Adrenal gland (tissue), 12 donors: Measurements from ENCODE around the gene METTL24. TPM values are rescaled to one million over a fixed set of nuclear protein-coding genes. Genes with fewer than 3 reads are reported as not detected.

Source experiments
- DNase-seq, 7 donors: peaks; one replicate each; pipeline ENCODE4 v3.0.0-alpha.2; 2019 to 2020
- H3K27ac ChIP-seq, 5 donors: fragments of 200-600 bp; sonication (generic) in 4 of 5; 1 replicate in 3 of 5; 2 replicates in 2 of 5; pipeline versions ENCODE4 v1.5.1 to v1.8.0; 2016 to 2020; ENCODE audit warnings: mild to moderate bottlenecking in 1 of 5
- H3K27me3 ChIP-seq: fragments of 200-600 bp; 2 replicates; pipeline ENCODE4 v1.8.0; 2021
- H3K36me3 ChIP-seq, 2 donors: fragments of 200-600 bp; replicated peaks in 1 of 2; 1 replicate in 1 of 2; 2 replicates in 1 of 2; pipeline versions ENCODE4 v1.5.1 to v1.8.0; 2018 to 2022
- H3K4me1 ChIP-seq, 2 donors: fragments of 200-600 bp; replicated peaks in 1 of 2; 1 replicate in 1 of 2; 2 replicates in 1 of 2; pipeline versions ENCODE4 v1.5.1 to v1.8.0; 2018 to 2021
- H3K4me3 ChIP-seq, 4 donors: fragments of 200-600 bp; sonication (generic) in 3 of 4; one replicate each; pipeline ENCODE4 v1.5.1; 2016 to 2018
- H3K9me3 ChIP-seq, 3 donors: fragments of 200-600 bp; sonication (generic) in 1 of 3; replicated peaks in 1 of 3; 1 replicate in 2 of 3; 2 replicates in 1 of 3; pipeline versions ENCODE4 v1.5.1 to v1.8.0; 2016 to 2021
- CTCF ChIP-seq, 6 experiments: fragments of 450-650 bp in 4 of 6; fragments of 200-600 bp in 2 of 6; sonication (generic) in 1 of 6; IDR thresholded peaks; 1 replicate in 5 of 6; 2 replicates in 1 of 6; pipeline versions ENCODE4 v1.5.1 to v1.8.0; 2016 to 2021; ENCODE audit warnings: antibody characterized with exemption in 6 of 6, mild to moderate bottlenecking in 2 of 6, moderate library complexity in 1 of 6
- POLR2A ChIP-seq, 2 donors: fragments of 450-650 bp; IDR thresholded peaks; one replicate each; pipeline ENCODE4 v1.6.1; 2017; ENCODE audit warnings: antibody characterized with exemption in 2 of 2, mild to moderate bottlenecking in 2 of 2, moderate library complexity in 1 of 2
- WGBS, 4 donors: extraction: QIAGEN DNeasy Blood & Tissue Kit in 2 of 4; methylation state at CpG; one replicate each; pipeline versions ENCODE4 v1.1.5 to v1.1.7; 2013 to 2017; 5-methylcytosine and 5-hydroxymethylcytosine counted together
- intact Hi-C, 2 donors: fragments of 100-400 bp; cut with DNase I; formaldehyde crosslinking; loops; one replicate each; pipeline versions ENCODE4 v1.14.1 to v1.15.0; 2022 to 2023
- polyA plus RNA-seq, 3 donors: library from polyadenylated mRNA; stranded (reverse); fragments of 200-250 nt in 2 of 3; fragments of 350-450 nt in 1 of 3; fragmentation: Illumina TruSeq in 1 of 3; extraction: RNeasy Lipid Tissue Mini Kit (QIAGEN cat#74804) in 1 of 3; gene quantifications; one replicate each; pipeline ENCODE4 v1.2.3, GENCODE V29; 2013 to 2014
- total RNA-seq, 9 donors: library from RNA; depleted of rRNA in 4 of 9; stranded (reverse); fragments of >200 nt in 4 of 9; fragments of 120-200 nt in 1 of 9; fragmentation: NEBNext Ultra II Directional in 1 of 9; extraction: Animal tissue kit (Norgen Biotek cat#: 25700) in 1 of 9; gene quantifications; one replicate each; pipeline versions ENCODE4 v1.1.0 to v1.2.4, GENCODE V29; 2013 to 2023
- donor health status: healthy with polysubstance abuse.
- donor health status: Bipolar disorder and iron deficiency.
- donor health status: DM: yes; HTN: yes; CAD: no.
- donor health status: DM: no; HTN: no; CAD: no.
- donor health status: DM: no; HTN: no; CAD: no.
- donor health status: DM: yes; HTN: yes; CAD: no.

METTL24 gene
- total and polyA plus RNA-seq, 12 donors: 0.20 to 5.0 (median 1.8) TPM; not detected in 1

DNA sequence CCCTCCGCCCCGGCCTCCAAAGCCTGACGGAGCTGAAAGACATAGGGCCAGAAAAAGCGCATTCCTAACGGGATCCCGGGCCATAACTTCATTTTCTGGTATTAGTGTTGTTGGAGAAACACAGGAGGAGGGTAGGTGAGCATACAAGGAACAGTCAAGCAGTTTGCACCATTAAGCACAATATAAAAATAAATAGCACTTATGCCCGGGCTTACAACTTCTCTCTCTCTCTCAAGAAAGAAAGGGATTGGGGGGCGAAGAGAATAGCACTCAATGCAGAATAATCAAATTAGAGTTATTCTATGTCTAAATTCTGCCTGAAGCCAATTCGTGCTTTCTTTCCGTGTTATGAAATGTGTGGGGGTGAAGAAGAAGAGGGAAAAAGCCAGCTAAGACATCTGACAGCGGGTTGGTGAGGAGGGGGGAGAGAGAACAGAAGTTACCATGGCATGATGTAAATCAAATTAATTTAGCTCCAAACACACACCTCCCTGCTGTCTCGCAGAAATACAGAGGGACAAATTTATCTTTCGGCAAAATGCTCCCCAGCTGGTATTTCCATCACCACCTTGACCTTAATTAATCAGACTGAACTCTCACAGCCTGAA, 508 bp upstream of the METTL24 start:
- peak overlapping the region in 2 of 5 donors; percentile 79 to 82 for H3K27ac ChIP-seq
- intact Hi-C loops: no loop called here
- no peaks in the 10 kb centered on the region for H3K9me3 ChIP-seq
- no peaks in the 10 kb centered on the region for H3K27me3 ChIP-seq
- peaks cover 0 to 14% of the 10 kb centered on the region in 2 donors for H3K4me1 ChIP-seq
- TF ChIP-seq POLR2A (IDR thresholded peaks at IDR 0.05) (no peak), CTCF (IDR thresholded peaks at IDR 0.05) (no peak)
- H3K36me3 ChIP-seq: no peaks in the 10 kb centered on the region
- WGBS, 4 donors: 45 to 56% (median 50%) methylated on average over 12 to 13 of the region's 13 CpGs
- H3K4me3 ChIP-seq: peak overlapping the region in 1 of 4 donors; percentile 65
- no peak for DNase-seq

DNA sequence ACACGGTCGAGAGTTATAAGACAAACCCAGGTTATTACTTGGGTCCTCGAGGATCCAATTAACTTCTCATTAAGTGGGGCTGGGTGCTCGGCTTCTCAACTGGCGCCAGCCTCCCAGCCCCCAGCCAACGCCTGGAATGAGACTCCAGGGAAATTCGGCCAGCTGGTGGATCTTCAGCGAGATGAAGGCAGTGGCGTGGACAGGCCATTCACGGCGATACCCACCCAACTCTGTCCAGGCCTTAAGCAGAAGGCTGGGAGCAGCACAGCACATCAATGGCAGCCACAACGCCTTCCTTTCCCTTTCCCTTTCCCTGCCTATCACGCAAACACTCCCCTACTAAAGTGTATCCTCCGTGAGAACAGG, 868 bp downstream of the METTL24 start:
- Histone ChIP-seq H3K36me3 (no peaks in the 10 kb centered on the region), H3K9me3 (no peaks in the 10 kb centered on the region), H3K4me1 (peaks cover 0 to 26% of the 10 kb centered on the region in 2 donors), H3K27ac (peak overlapping the region in 2 of 5 donors; percentile 79 to 82), H3K4me3 (peak overlapping the region in 2 of 4 donors; percentile 26 to 65), H3K27me3 (no peaks in the 10 kb centered on the region)
- no peak for DNase-seq
- TF ChIP-seq CTCF (IDR thresholded peaks at IDR 0.05) (no peak), POLR2A (IDR thresholded peaks at IDR 0.05) (no peak)
- WGBS, 4 donors: 61 to 64% (median 61%) methylated on average over 9 to 14 of the region's 14 CpGs
- intact Hi-C loops: no loop called here

DNA sequence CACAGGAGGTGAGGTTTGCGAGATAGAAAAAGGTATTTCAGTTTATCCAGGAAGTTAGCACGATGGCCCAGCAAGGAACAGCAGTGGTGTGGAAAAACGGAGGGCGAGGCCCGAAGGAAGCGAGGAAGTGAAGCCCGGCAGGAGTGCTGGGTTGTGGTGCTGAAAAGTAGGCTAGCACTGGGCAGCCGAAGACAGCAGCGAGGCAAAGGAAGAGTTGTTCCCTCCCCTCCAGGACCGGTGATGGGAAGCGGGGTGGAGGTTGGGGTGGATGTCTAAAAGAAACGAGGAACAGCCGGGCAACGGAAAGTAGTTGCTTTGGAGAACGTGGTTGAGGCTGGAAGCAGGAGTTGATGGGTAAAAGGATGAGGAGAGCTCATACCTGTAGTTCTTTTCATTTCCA, 1.4 kb downstream of the METTL24 start:
- intact Hi-C loops: no loop called here
- 79 to 87% (median 82%) methylated on average over 15 of the region's 15 CpGs for WGBS, 4 donors
- H3K27ac ChIP-seq: peak overlapping the region in 2 of 5 donors; percentile 79 to 82

DNA sequence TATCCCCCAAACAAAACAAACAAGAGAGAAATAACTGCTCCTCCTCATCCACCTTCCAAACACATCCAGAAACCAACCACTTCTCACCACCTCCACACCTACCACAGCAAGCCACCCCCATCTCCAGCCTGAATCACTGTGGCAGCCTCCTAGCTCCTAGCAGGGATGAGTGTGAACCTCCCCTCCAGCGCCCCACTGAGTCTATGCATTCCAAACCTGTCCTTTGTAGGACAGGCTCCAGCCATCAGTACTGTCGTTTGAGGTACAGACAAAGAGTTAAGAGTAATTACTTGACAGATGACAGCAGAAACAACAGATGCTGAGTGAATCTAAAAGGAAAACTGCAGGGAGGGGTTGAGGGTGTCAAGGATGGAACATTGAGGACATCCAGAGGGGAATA, 2.4 kb downstream of the METTL24 start:
- intact Hi-C loops: no loop called here
- H3K27ac ChIP-seq: no peak overlapping the region

More for the DNA sequence above, 1.4 kb downstream of the METTL24 start:
- Histone ChIP-seq H3K27me3 (no peaks in the 10 kb centered on the region), H3K4me3 (peak overlapping the region in 1 of 4 donors; percentile 65), H3K36me3 (no peaks in the 10 kb centered on the region), H3K4me1 (peaks cover 0 to 27% of the 10 kb centered on the region in 2 donors), H3K9me3 (no peaks in the 10 kb centered on the region)
- DNase-seq: no peak
- TF ChIP-seq POLR2A (IDR thresholded peaks at IDR 0.05): no peak
- TF ChIP-seq CTCF (IDR thresholded peaks at IDR 0.05): no peak

More for the DNA sequence above, 2.4 kb downstream of the METTL24 start:
- Histone ChIP-seq H3K4me1 (peaks cover 0 to 27% of the 10 kb centered on the region in 2 donors), H3K36me3 (no peaks in the 10 kb centered on the region), H3K9me3 (no peaks in the 10 kb centered on the region), H3K27me3 (no peaks in the 10 kb centered on the region), H3K4me3 (no peak overlapping the region)
- 65 to 88% (median 78%) methylated on average over 2 of the region's 2 CpGs for WGBS, 4 donors
- TF ChIP-seq CTCF (IDR thresholded peaks at IDR 0.05) (no peak), POLR2A (IDR thresholded peaks at IDR 0.05) (no peak)
- no peak for DNase-seq
